Stomach smooth muscle (tissue), 2 donors: ENCODE results near the gene FOXF1.
A peak's percentile ranks its signal among the peaks of the same experiment; 100 is the strongest.

Experiments used
- H3K27ac ChIP-seq: one replicate; pipeline ENCODE4 v1.7.0; 2013; ENCODE audit warnings: mild to moderate bottlenecking, low read length, inconsistent platforms
- H3K27me3 ChIP-seq, 2 donors: one replicate each; pipeline ENCODE4 v1.7.0; 2013; ENCODE audit warnings: low read length in 2 of 2; ENCODE audit not compliant: insufficient read depth in 2 of 2, control insufficient read depth in 1 of 2
- H3K36me3 ChIP-seq, 2 donors: one replicate each; pipeline ENCODE4 v1.7.0; 2013; ENCODE audit warnings: low read length in 2 of 2; ENCODE audit not compliant: control insufficient read depth in 2 of 2, insufficient read depth in 2 of 2
- H3K4me1 ChIP-seq: one replicate; pipeline ENCODE4 v1.7.0; 2013; ENCODE audit warnings: low read length; ENCODE audit not compliant: control insufficient read depth, insufficient read depth
- H3K4me3 ChIP-seq, 2 donors: one replicate each; pipeline ENCODE4 v1.7.0; 2013; ENCODE audit warnings: low read length in 2 of 2
- H3K9ac ChIP-seq, 2 donors: one replicate each; pipeline ENCODE4 v1.7.0; 2013; ENCODE audit warnings: low read length in 2 of 2, mild to moderate bottlenecking in 1 of 2
- H3K9me3 ChIP-seq, 2 donors: one replicate each; pipeline ENCODE4 v1.7.0; 2013; ENCODE audit warnings: low read length in 2 of 2; ENCODE audit not compliant: control insufficient read depth in 2 of 2
- donor health status: healthy.
- donor health status: Pancreatic carcinoma.

The FOXF1 gene

GRCh38 chr16:86510465-86511261 is at the start of gene FOXF1:
Gene FOXF1 (plus strand): TSS chr16:86510527. CDS start chr16:86510570, 43 bp downstream.
- H3K4me3 ChIP-seq = peak within 1 kb of the TSS; percentile 98 to 99
- peaks cover 30% of the 10 kb centered on the region for H3K4me1 ChIP-seq
- no peaks in the 10 kb centered on the region for H3K9me3 ChIP-seq
- peak within 1 kb of the TSS; percentile 99 for H3K27ac ChIP-seq
- H3K36me3 ChIP-seq = peaks cover 7 to 25% of the 10 kb centered on the region in 2 donors
- H3K27me3 ChIP-seq = peaks cover 0 to 2% of the 10 kb centered on the region in 2 donors
- H3K9ac ChIP-seq = peak within 1 kb of the TSS; percentile 98 to 100

- H3K36me3 ChIP-seq = no peaks in the 10 kb centered on the region
- H3K9ac ChIP-seq = no peak overlapping the region
- peaks cover 0 to 8% of the 10 kb centered on the region in 2 donors for H3K9me3 ChIP-seq
- H3K4me1 ChIP-seq = peaks cover 56% of the 10 kb centered on the region
- H3K4me3 ChIP-seq = no peak overlapping the region
- H3K27me3 ChIP-seq = no peaks in the 10 kb centered on the region
- peak overlapping the region; percentile 92 for H3K27ac ChIP-seq
These were observed 49.3 kb upstream of the FOXF1 start for GRCh38 chr16:86461037-86461436.

- Histone ChIP-seq H3K4me3 (peak overlapping the region in 1 of 2 donors; percentile 29), H3K9me3 (peaks cover 0 to 8% of the 10 kb centered on the region in 2 donors), H3K4me1 (peaks cover 48% of the 10 kb centered on the region), H3K36me3 (no peaks in the 10 kb centered on the region), H3K27ac (peak overlapping the region; percentile 92), H3K27me3 (no peaks in the 10 kb centered on the region), H3K9ac (peak overlapping the region in 1 of 2 donors; percentile 30)
These were observed 47.8 kb upstream of the FOXF1 start for GRCh38 chr16:86462334-86463084.

GRCh38 chr16:86464044-86464443 is 46.3 kb upstream of the FOXF1 start:
- Histone ChIP-seq H3K4me1 (peaks cover 35% of the 10 kb centered on the region), H3K36me3 (no peaks in the 10 kb centered on the region), H3K27ac (no peak overlapping the region), H3K4me3 (no peak overlapping the region), H3K27me3 (no peaks in the 10 kb centered on the region), H3K9me3 (peaks cover 0 to 8% of the 10 kb centered on the region in 2 donors), H3K9ac (no peak overlapping the region)

GRCh38 chr16:86465434-86465833 is 44.9 kb upstream of the FOXF1 start:
- Histone ChIP-seq H3K4me3 (no peak overlapping the region), H3K9me3 (peaks cover 0 to 8% of the 10 kb centered on the region in 2 donors), H3K27me3 (no peaks in the 10 kb centered on the region), H3K36me3 (no peaks in the 10 kb centered on the region), H3K27ac (no peak overlapping the region), H3K4me1 (peaks cover 22% of the 10 kb centered on the region), H3K9ac (no peak overlapping the region)

GRCh38 chr16:86466696-86467406 is 43.5 kb upstream of the FOXF1 start:
- H3K9me3 ChIP-seq = no peaks in the 10 kb centered on the region

GRCh38 chr16:86467490-86467889 is 42.8 kb upstream of the FOXF1 start:
- Histone ChIP-seq H3K27ac (no peak overlapping the region), H3K4me1 (peaks cover 13% of the 10 kb centered on the region)

More at GRCh38 chr16:86466696-86467406, 43.5 kb upstream of the FOXF1 start:
- Histone ChIP-seq H3K4me1 (peaks cover 15% of the 10 kb centered on the region), H3K36me3 (no peaks in the 10 kb centered on the region), H3K27ac (no peak overlapping the region), H3K4me3 (no peak overlapping the region), H3K9ac (no peak overlapping the region), H3K27me3 (no peaks in the 10 kb centered on the region)

GRCh38 chr16:86470964-86471363 is 39.4 kb upstream of the FOXF1 start:
- no peak overlapping the region for H3K27ac ChIP-seq
- H3K36me3 ChIP-seq = peaks cover 6 to 9% of the 10 kb centered on the region in 2 donors
- no peaks in the 10 kb centered on the region for H3K27me3 ChIP-seq
- H3K4me1 ChIP-seq = no peaks in the 10 kb centered on the region
- H3K9me3 ChIP-seq = no peaks in the 10 kb centered on the region
- no peak overlapping the region for H3K9ac ChIP-seq
- no peak overlapping the region for H3K4me3 ChIP-seq

More at GRCh38 chr16:86467490-86467889, 42.8 kb upstream of the FOXF1 start:
- Histone ChIP-seq H3K4me3 (no peak overlapping the region), H3K36me3 (no peaks in the 10 kb centered on the region), H3K9ac (no peak overlapping the region), H3K9me3 (no peaks in the 10 kb centered on the region), H3K27me3 (no peaks in the 10 kb centered on the region)

GRCh38 chr16:86471896-86472295 is 38.4 kb upstream of the FOXF1 start:
- Histone ChIP-seq H3K9me3 (no peaks in the 10 kb centered on the region), H3K4me1 (peaks cover under 1% of the 10 kb centered on the region), H3K27ac (no peak overlapping the region), H3K9ac (no peak overlapping the region), H3K36me3 (peaks cover 13 to 14% of the 10 kb centered on the region in 2 donors), H3K4me3 (no peak overlapping the region), H3K27me3 (no peaks in the 10 kb centered on the region)

GRCh38 chr16:86472366-86472765 is 38.0 kb upstream of the FOXF1 start:
- no peak overlapping the region for H3K9ac ChIP-seq
- H3K27me3 ChIP-seq = no peaks in the 10 kb centered on the region
- no peak overlapping the region for H3K4me3 ChIP-seq
- peaks cover 13 to 14% of the 10 kb centered on the region in 2 donors for H3K36me3 ChIP-seq
- H3K27ac ChIP-seq = no peak overlapping the region
- no peaks in the 10 kb centered on the region for H3K9me3 ChIP-seq
- peaks cover 5% of the 10 kb centered on the region for H3K4me1 ChIP-seq
